Naive thymus-derived CD8-positive, alpha-beta T cell (primary cell): ENCODE measurements around the gene LBHD1. TPM values are rescaled to one million over a fixed set of nuclear protein-coding genes. Genes with fewer than 3 reads are reported as not detected.
"Not testable (repeated sequence)": the region's sequence is repeated elsewhere in the genome, so short reads cannot be mapped to it uniquely, and the experiment has no call there.

Experiments
- ATAC-seq, 2 donors: fragments of 150-1000 bp; cut with Tn5 transposase in 1 of 2; sonication (Bioruptor Pico), chemical (Tn5 transposase) in 1 of 2; 1 replicate in 1 of 2; 2 replicates in 1 of 2; pipeline ENCODE4 v1.10.0; 2021; ENCODE audit warnings: mild to moderate bottlenecking in 2 of 2, moderate library complexity in 2 of 2
- POLR2A ChIA-PET: fragments of 350-600 bp; sonication (Branson Sonifier 250); formaldehyde crosslinking; loops from one replicate; lab custom pipeline; 2021; ENCODE audit warnings: antibody characterized with exemption; lab: Charles Lee
- DNase-seq, 10 donors: peaks; one replicate each; pipeline versions ENCODE4 v3.0.0 to v3.0.0-alpha.2; 2020 to 2022
- H3K27ac Mint-ChIP-seq, 10 donors: one replicate each; pipeline ENCODE4 v1.8.0; 2020 to 2022; ENCODE audit warnings: mild to moderate bottlenecking in 10 of 10, mixed read lengths in 10 of 10, moderate library complexity in 4 of 10, inconsistent platforms in 1 of 10
- H3K27me3 Mint-ChIP-seq, 5 donors: one replicate each; pipeline ENCODE4 v1.8.0; 2021 to 2022; ENCODE audit warnings: mixed read lengths in 5 of 5
- H3K36me3 Mint-ChIP-seq, 3 donors: one replicate each; pipeline ENCODE4 v1.8.0; 2020 to 2022; ENCODE audit warnings: mixed read lengths in 3 of 3, mild to moderate bottlenecking in 2 of 3, inconsistent platforms in 1 of 3
- H3K4me1 Mint-ChIP-seq, 4 donors: one replicate each; pipeline ENCODE4 v1.8.0; 2021 to 2022; ENCODE audit warnings: mixed read lengths in 4 of 4
- H3K4me3 Mint-ChIP-seq, 10 donors: one replicate each; pipeline ENCODE4 v1.8.0; 2020 to 2022; ENCODE audit warnings: mild to moderate bottlenecking in 10 of 10, mixed read lengths in 10 of 10, moderate library complexity in 6 of 10, inconsistent platforms in 1 of 10
- H3K9me3 Mint-ChIP-seq, 9 donors: one replicate each; pipeline ENCODE4 v1.8.0; 2020 to 2022; ENCODE audit warnings: mixed read lengths in 9 of 9, mild to moderate bottlenecking in 3 of 9, inconsistent platforms in 1 of 9, moderate library complexity in 1 of 9
- polyA plus RNA-seq, 3 donors: library from polyadenylated mRNA; unstranded; fragments of 300-500 nt; fragmentation: Illumina TruSeq; gene quantifications; one replicate each; pipeline ENCODE4 v1.2.3, GENCODE V29; 2021
- total RNA-seq, 8 experiments: library from RNA in 2 of 8; stranded (reverse) in 2 of 8; gene quantifications; one replicate each; pipeline ENCODE4 v1.2.3 and lab custom pipeline; 2021 to 2026

LBHD1 gene
- total and polyA plus RNA-seq, 5 experiments from 2014 or later = 2.4 to 30.9 (median 8.3) TPM

DNA sequence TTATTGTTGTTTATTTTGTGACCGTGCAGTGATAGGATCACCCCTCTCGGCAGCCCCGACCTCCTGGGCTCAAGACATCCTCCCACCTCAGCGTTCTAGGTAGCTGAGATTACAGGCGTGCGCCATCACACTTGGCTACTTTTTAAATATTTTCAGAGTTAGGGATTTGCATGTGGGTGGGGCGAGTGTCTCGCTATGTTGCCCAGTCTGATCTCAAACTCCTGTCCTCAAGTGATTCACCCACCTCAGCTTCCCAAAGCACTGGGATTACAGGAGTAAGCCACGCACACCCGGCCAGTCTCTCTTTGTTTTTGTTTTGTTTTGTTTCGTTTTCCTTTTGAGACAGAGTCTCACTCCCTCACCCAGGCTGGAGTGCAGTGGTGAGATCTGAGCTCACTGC, 17.8 kb downstream of the LBHD1 start:
- H3K4me1 Mint-ChIP-seq = peaks cover 12 to 32% (median 20%) of the 10 kb centered on the region in 4 donors
- H3K4me3 Mint-ChIP-seq = peak overlapping the region; percentile 22 to 73 (median 50)
- DNase-seq (no peak), ATAC-seq (no peak)
- H3K36me3 Mint-ChIP-seq = peaks cover 0 to 10% (median 0%) of the 10 kb centered on the region in 3 donors
- peaks cover 0 to 2% (median 0%) of the 10 kb centered on the region in 9 donors for H3K9me3 Mint-ChIP-seq
- no peaks in the 10 kb centered on the region for H3K27me3 Mint-ChIP-seq
- peak overlapping the region in 8 of 10 donors; percentile 31 to 100 (median 57) for H3K27ac Mint-ChIP-seq
- POLR2A ChIA-PET = interaction anchor here (0.7 to 19.9 kb wide), 10 partner anchors 10 to 1531 kb away, joined by 3 to 541 read pairs (median 9); partner anchors contain the start of genes B3GAT3, C11orf98, CSKMT and GANAB

DNA sequence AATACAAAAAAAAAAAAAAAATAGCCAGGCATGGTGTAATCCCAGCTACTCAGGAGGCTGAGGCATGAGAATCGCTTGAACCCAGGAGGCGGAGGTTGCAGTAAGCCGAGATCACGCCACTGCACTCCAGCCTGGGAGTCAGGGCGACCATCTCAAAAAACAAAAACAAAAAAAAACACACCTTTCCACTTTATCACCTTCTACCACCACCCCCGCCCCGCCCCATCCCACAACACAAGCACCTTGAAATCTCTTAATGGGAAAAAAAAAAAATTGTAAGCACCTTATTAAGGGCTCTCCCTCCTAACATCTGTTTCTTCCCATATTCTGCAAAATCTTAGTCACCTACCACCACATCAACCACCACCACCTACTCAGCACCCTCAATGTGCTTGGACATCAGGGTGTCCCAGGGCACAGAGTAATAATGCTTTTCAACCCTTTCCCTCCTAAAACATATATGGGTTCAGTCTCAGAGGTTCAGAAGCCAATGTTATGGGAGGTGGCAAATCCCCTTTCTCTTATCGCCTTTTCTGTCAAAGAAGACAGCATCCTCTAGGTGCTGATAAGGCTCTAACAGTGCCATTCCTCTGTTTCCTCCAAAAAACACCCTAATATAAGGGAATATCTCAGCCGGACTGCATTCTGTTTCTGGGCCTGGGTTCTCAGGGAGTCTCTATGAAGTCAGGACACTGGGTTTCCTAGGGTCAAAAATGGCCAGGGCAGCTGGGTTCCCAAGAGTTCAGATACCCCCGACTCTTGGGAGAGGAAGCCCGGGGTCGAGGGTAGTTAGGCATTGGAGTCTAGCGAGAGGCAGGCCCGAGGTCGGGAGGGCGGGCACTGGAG, 19.7 kb downstream of the LBHD1 start:
- H3K27me3 Mint-ChIP-seq = no peaks in the 10 kb centered on the region
- DNase-seq (peak in 4 of 10 donors; percentile 34 to 57 (median 44)), ATAC-seq (peak; percentile 6 to 49)
- peak overlapping the region; percentile 82 to 100 (median 94) for H3K27ac Mint-ChIP-seq
- peaks cover 12 to 37% (median 21%) of the 10 kb centered on the region in 4 donors for H3K4me1 Mint-ChIP-seq
- H3K4me3 Mint-ChIP-seq = peak overlapping the region; percentile 86 to 96 (median 92)
- POLR2A ChIA-PET = interaction anchor here (0.6 to 19.9 kb wide), 25 partner anchors 8 to 1555 kb away, joined by 3 to 541 read pairs (median 6); partner anchors contain the start of genes B3GAT3, BSCL2, C11orf98 and CSKMT
- H3K9me3 Mint-ChIP-seq = peaks cover 0 to 2% (median 0%) of the 10 kb centered on the region in 9 donors
- H3K36me3 Mint-ChIP-seq = peaks cover 0 to 15% (median 0%) of the 10 kb centered on the region in 3 donors

DNA sequence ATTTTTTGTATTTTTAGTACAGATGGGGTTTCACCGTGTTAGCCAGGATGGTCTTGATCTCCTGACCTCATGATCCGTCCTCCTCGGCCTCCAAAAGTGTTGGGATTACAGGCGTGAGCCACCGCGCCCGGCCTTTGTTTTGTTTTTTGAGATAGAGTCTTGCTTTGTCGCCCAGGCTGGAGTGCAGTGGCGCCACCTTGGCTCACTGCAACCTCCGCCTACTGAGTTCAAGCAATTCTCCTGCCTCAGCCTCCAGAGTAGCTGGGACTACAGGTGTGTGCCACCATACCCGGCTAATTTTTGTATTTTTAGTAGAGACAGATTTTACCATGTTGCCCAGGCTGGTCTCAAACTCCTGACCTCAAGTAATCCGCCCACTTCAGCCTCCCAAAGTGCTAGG, 21.8 kb downstream of the LBHD1 start:
- H3K4me3 Mint-ChIP-seq = peak overlapping the region in 1 of 10 donors; percentile 7
- peak overlapping the region in 4 of 10 donors; percentile 8 to 91 (median 34) for H3K27ac Mint-ChIP-seq
- not testable (repeated sequence) for H3K27me3 Mint-ChIP-seq, ATAC-seq, H3K9me3 Mint-ChIP-seq, DNase-seq
- H3K4me1 Mint-ChIP-seq = peaks cover 16 to 50% (median 34%) of the 10 kb centered on the region in 4 donors
- H3K36me3 Mint-ChIP-seq = peaks cover 0 to 15% (median 0%) of the 10 kb centered on the region in 3 donors
- POLR2A ChIA-PET = interaction anchor here (0.5 to 19.9 kb wide), 8 partner anchors 10 to 104 kb away, joined by 3 to 541 read pairs (median 6); partner anchors contain the start of genes C11orf98, CSKMT, EML3 and LBHD1

DNA sequence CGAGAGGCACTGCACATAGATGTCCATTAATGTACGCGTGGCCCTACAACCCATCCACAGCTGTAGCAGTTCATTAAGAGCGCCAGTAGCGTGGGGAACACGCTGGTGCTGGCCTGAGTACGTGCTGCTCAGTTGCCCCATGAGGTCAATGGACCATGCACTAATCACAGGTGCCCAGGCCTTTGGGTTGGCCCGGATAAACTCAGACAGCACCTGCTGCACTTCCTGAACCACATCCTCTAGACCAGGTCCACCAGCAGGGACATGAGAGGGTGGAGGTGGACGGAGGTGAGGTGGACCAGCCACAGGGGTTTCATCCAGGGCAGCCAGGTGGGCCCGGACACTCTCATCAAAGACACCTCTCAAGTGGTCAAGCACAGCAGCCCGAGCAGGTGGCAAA, 22.6 kb downstream of the LBHD1 start:
- peaks cover 0 to 2% (median 0%) of the 10 kb centered on the region in 9 donors for H3K9me3 Mint-ChIP-seq
- DNase-seq = no peak
- no peak for ATAC-seq
- peak overlapping the region in 4 of 10 donors; percentile 6 to 62 (median 16) for H3K27ac Mint-ChIP-seq
- H3K36me3 Mint-ChIP-seq = peaks cover 0 to 19% (median 0%) of the 10 kb centered on the region in 3 donors
- H3K4me1 Mint-ChIP-seq = peaks cover 18 to 56% (median 40%) of the 10 kb centered on the region in 4 donors
- POLR2A ChIA-PET = interaction anchor here (0.6 to 19.9 kb wide), 8 partner anchors 9 to 118 kb away, joined by 3 to 541 read pairs (median 6); partner anchors contain the start of genes C11orf98, CSKMT, EML3 and HNRNPUL2
- no peaks in the 10 kb centered on the region for H3K27me3 Mint-ChIP-seq
- H3K4me3 Mint-ChIP-seq = peak overlapping the region in 1 of 10 donors; percentile 22

DNA sequence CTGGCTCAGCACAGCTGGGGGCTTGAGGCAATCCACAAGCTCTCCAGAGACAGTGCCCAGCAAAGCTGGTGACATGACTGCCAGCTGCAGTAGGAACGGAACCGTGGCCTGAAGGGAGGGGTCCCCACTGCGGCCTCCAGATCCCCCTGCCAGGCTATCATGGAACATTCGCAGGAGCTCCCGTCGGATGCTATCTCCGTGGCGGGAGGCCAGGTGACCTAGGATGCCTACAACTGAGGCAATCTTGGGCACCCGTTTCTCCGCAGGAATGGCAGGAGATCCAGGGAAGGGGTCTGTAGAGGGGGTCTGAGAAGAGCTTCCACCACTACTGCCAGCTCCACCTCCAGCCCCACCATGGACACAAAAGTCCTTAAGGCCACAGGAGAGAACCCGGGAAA, 23.1 kb downstream of the LBHD1 start:
- H3K9me3 Mint-ChIP-seq = peaks cover 0 to 2% (median 0%) of the 10 kb centered on the region in 9 donors
- no peak for DNase-seq
- ATAC-seq = no peak
- peak overlapping the region in 1 of 10 donors; percentile 7 for H3K4me3 Mint-ChIP-seq
- no peaks in the 10 kb centered on the region for H3K27me3 Mint-ChIP-seq
- POLR2A ChIA-PET = interaction anchor here (0.6 to 19.9 kb wide), 8 partner anchors 20 to 79 kb away, joined by 3 to 541 read pairs (median 8); partner anchors contain the start of genes B3GAT3, C11orf98, CSKMT and EML3
- H3K4me1 Mint-ChIP-seq = peaks cover 18 to 58% (median 41%) of the 10 kb centered on the region in 4 donors
- peaks cover 0 to 24% (median 0%) of the 10 kb centered on the region in 3 donors for H3K36me3 Mint-ChIP-seq
- H3K27ac Mint-ChIP-seq = peak overlapping the region in 2 of 10 donors; percentile 22 to 29

DNA sequence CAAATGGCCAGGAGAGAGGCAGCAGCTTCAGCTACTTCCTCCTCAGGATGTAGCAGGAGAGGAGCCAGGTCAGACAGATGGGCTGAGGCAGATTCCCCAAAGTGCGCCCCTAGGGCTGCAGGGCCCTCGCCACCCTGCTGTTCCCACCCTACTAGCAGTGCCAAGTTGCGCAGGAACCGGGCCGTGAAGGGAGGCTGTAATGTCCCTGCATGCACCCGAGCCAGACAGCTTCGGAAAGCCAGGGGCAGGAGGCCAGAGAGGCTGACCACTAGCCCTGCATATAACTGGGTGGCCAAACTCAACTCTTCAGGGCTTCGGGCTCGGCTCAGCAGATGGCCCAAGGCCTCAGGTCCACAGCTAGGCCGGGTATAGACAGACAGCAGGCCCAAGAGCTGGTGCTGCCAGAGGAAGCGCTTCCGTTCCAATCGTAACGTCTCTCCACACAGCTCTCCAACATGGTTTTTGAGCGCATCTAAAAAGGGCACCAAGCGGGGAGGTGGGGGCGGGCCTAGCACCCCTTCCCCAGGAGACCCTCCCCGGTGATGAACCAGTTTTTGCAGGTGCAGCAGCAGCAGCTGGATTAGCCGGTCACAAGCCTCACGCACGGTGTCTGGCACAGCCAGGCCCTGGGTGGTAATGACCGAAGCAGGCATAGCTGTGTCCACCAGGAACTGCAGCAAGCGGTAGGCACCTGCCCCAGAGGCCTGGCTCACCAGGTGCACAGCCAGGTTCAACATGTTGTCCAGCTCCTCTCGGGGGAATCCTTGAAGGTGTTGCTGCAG, 23.7 kb downstream of the LBHD1 start:
- POLR2A ChIA-PET = interaction anchor here (0.8 to 19.9 kb wide), 11 partner anchors 9 to 106 kb away, joined by 3 to 541 read pairs (median 4); partner anchors contain the start of genes B3GAT3, C11orf98, CSKMT and EML3

DNA sequence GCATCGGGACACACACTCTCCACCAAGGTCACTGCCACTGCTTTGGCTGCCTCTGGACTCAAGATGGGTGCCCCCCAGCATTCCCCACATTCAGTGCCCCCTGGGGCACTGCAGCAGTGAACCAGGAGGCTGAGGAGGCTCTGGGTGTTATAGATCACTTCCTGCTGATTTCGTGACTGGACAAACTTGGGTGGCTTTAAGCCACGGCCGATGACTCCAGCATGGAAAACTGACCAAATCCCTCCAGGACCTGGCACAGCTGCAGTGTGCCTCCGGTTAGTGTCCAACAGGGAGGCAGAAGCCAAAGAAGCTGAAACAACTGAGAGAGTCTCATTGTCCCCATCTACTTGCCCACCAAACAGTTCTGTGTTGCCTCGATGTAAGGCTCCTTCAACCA, 24.5 kb downstream of the LBHD1 start:
- Mint-ChIP-seq H3K4me1 (peaks cover 13 to 56% (median 34%) of the 10 kb centered on the region in 4 donors), H3K27me3 (no peaks in the 10 kb centered on the region), H3K4me3 (peak overlapping the region in 1 of 10 donors; percentile 45), H3K27ac (peak overlapping the region in 1 of 10 donors; percentile 22), H3K36me3 (peaks cover 0 to 32% (median 0%) of the 10 kb centered on the region in 3 donors), H3K9me3 (no peaks in the 10 kb centered on the region)
- ATAC-seq = no peak
- POLR2A ChIA-PET = interaction anchor here (0.8 to 19.9 kb wide), 11 partner anchors 9 to 1669 kb away, joined by 3 to 541 read pairs (median 9); partner anchors contain the start of genes B3GAT3, C11orf98, CSKMT and EML3
- no peak for DNase-seq

More for the DNA sequence above, 23.7 kb downstream of the LBHD1 start:
- H3K27ac Mint-ChIP-seq = no peak overlapping the region
- no peak overlapping the region for H3K4me3 Mint-ChIP-seq
- DNase-seq (no peak), ATAC-seq (no peak)
- H3K9me3 Mint-ChIP-seq = no peaks in the 10 kb centered on the region
- H3K36me3 Mint-ChIP-seq = peaks cover 0 to 26% (median 0%) of the 10 kb centered on the region in 3 donors
- peaks cover 15 to 56% (median 37%) of the 10 kb centered on the region in 4 donors for H3K4me1 Mint-ChIP-seq
- no peaks in the 10 kb centered on the region for H3K27me3 Mint-ChIP-seq

DNA sequence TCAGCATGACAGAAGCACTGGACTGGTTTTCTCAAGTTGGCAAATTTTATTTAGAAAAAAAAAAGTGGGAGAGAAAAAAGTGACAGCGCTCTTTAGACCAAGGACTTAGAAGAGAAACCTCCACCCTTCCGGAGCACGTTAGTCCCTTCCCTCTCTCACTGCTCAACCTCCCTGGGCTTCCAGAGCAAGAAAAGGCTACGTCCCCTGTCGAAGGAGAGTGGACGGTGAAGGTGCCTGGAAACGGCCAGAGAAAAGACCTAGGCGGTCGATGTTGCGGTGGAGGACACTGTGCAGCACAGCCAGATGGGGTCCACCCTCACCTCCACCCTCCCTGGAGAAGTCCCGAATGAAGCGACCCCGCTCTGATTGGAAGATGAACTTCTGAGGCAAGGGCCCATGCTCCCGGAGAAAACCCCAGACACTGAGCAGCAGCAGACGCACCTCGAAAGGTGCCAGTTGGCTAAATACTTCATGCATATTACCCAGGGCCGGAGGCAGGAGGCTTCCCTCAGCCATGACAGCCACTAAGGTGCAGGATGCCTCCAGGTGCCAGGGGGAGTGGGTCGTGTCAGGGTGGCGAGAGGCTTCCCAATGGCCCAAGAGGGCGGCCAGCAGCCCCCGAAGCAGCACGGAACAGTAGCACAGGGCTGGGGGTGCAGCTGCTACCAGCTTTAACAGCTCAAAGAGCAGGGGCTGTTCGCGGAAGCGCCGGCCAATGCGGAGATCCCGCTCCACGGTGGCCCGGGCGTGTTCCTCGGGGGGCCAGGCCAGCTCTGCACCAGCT, 25.1 kb downstream of the LBHD1 start:
- POLR2A ChIA-PET = interaction anchor here (0.5 to 19.9 kb wide), 32 partner anchors 9 to 1670 kb away, joined by 3 to 541 read pairs (median 6); partner anchors contain the start of genes B3GAT3, C11orf98, CSKMT and EML3
- no peaks in the 10 kb centered on the region for H3K9me3 Mint-ChIP-seq
- H3K27me3 Mint-ChIP-seq = no peaks in the 10 kb centered on the region
- no peak for DNase-seq
- no peak for ATAC-seq
- H3K4me3 Mint-ChIP-seq = peak overlapping the region; percentile 92 to 99 (median 97)
- H3K27ac Mint-ChIP-seq = peak overlapping the region; percentile 85 to 99 (median 98)
- peaks cover 9 to 53% (median 29%) of the 10 kb centered on the region in 4 donors for H3K4me1 Mint-ChIP-seq
- H3K36me3 Mint-ChIP-seq = peaks cover 0 to 35% (median 0%) of the 10 kb centered on the region in 3 donors

DNA sequence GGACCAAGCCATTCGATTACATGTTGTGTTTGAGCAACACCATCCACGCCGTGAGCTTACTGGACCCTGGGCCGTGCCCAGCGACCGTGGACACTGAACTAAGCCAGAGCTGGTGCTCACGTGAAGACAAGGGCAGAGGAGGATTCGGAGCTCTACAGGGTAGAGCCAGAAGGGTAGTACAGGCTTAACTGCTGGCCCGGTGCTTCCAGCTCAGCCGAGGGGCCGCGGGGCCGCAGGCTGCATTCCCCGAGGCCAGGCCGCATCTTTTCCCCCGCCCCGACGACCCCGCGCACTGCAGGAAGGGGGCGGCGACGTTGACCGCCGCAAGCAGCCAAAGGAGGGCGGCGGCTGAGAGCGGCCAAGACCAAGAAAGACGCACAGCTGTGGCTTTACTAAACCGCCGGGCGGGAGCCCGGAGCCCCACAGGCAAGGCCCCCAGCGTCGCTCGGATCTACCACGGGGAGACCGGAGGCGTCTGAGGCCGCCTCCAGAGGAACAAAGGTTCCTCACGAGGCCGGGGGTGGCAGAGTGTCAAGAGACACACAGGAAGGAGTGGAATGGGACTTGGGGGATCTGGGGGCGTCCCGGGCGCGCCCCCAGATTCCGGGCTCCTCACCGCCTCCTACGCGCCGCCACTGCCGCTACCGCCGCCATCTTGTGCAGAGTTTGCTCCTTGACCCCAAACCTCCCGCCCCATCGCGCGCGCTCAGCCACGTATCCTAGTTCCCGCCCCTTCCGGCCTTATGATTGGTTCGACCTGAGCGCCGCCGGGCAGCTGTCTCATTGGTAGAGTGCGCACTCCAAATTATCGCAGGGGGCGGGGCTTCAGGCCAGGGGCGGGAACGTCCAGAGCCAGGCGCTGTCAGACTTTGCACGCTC, 25.9 kb downstream of the LBHD1 start, which contains the start of gene GANAB:
Gene GANAB (minus strand): TSS at position 668 of the 879 bp plus-strand sequence. CDS start 14 bp downstream, at position 654.
- Mint-ChIP-seq H3K27me3 (no peaks in the 10 kb centered on the region), H3K4me1 (peaks cover 9 to 50% (median 32%) of the 10 kb centered on the region in 4 donors), H3K9me3 (no peaks in the 10 kb centered on the region), H3K4me3 (peak within 1 kb of the TSS; percentile 92 to 99 (median 97)), H3K36me3 (peaks cover 0 to 35% (median 0%) of the 10 kb centered on the region in 3 donors), H3K27ac (peak within 1 kb of the TSS; percentile 90 to 99 (median 98))
- POLR2A ChIA-PET = interaction anchor here (0.5 to 19.9 kb wide), 37 partner anchors 9 to 1734 kb away, joined by 3 to 541 read pairs (median 5); partner anchors contain the start of genes B3GAT3, C11orf98, CSKMT and EML3
- peak; percentile 94 to 99 (median 97) for DNase-seq
- ATAC-seq = peak; percentile 97 to 98

DNA sequence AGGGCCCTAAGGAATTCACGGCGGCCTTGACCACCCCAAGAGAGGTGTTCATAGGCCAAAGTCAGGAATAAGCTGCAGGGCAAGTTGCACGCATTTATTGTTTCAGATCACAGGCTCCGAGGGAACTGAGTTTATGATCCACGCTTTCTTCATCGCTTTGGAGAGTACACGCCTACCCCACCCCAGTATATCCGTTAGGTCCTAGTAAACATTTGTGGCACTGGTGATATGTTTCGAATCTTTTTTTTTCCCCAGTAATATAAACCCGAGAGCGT, 26.5 kb downstream of the LBHD1 start:
- H3K4me3 Mint-ChIP-seq = peak overlapping the region; percentile 92 to 99 (median 97)
- POLR2A ChIA-PET = interaction anchor here (0.5 to 19.9 kb wide), 31 partner anchors 8 to 1733 kb away, joined by 3 to 541 read pairs (median 5); partner anchors contain the start of genes B3GAT3, C11orf98, CSKMT and EML3
- no peaks in the 10 kb centered on the region for H3K9me3 Mint-ChIP-seq
- H3K27me3 Mint-ChIP-seq = no peaks in the 10 kb centered on the region
- H3K27ac Mint-ChIP-seq = peak overlapping the region; percentile 90 to 99 (median 98)
- ATAC-seq (no peak), DNase-seq (peak in 2 of 10 donors; percentile 17 to 29)
- peaks cover 0 to 34% (median 0%) of the 10 kb centered on the region in 3 donors for H3K36me3 Mint-ChIP-seq
- peaks cover 13 to 51% (median 36%) of the 10 kb centered on the region in 4 donors for H3K4me1 Mint-ChIP-seq
